HepG2 (cell line): ENCODE results near the gene C10orf67. TPM values are rescaled to one million over a fixed set of nuclear protein-coding genes. Genes with fewer than 3 reads are reported as not detected.

ENCODE experiments used
- CC2D1A ChIP-seq: sonication (generic); formaldehyde crosslinking; IDR thresholded peaks from 2 replicates; pipeline ENCODE4 v1.8.1; 2023; ENCODE audit warnings: mild to moderate bottlenecking, missing genetic modification reagents
- FOXJ3 ChIP-seq: sonication (generic); formaldehyde crosslinking; IDR thresholded peaks from 2 replicates; pipeline ENCODE4 v1.4.0; 2020; ENCODE audit warnings: missing genetic modification reagents, mild to moderate bottlenecking, borderline replicate concordance
- FOXK2 ChIP-seq: fragments of 450-650 bp; IDR thresholded peaks from 2 replicates; pipeline ENCODE4 v1.6.1; 2016
- HNF1B ChIP-seq: sonication (generic); formaldehyde crosslinking; IDR thresholded peaks from 2 replicates; pipeline ENCODE4 v1.5.1; 2020; ENCODE audit warnings: mild to moderate bottlenecking, moderate library complexity, missing genetic modification reagents
- HNF4G ChIP-seq, 2 experiments: sonication (generic) in 1 of 2; formaldehyde crosslinking in 1 of 2; IDR thresholded peaks; 2 replicates each; pipeline versions ENCODE4 v1.4.0 to v1.6.1; 2011 to 2020; ENCODE audit warnings: borderline replicate concordance in 2 of 2, low read depth in 2 of 2, mild to moderate bottlenecking in 2 of 2, low read length in 1 of 2, missing genetic modification reagents in 1 of 2, moderate library complexity in 1 of 2
- MAFG ChIP-seq: sonication (generic); formaldehyde crosslinking; IDR thresholded peaks from 2 replicates; pipeline ENCODE4 v1.5.1; 2020; ENCODE audit warnings: mild to moderate bottlenecking, missing genetic modification reagents
- MTF2 ChIP-seq: sonication (generic); formaldehyde crosslinking; IDR thresholded peaks from 2 replicates; pipeline ENCODE4 v1.5.0; 2020; ENCODE audit warnings: missing genetic modification reagents, borderline replicate concordance
- NFIC ChIP-seq: IDR thresholded peaks from 2 replicates; pipeline ENCODE4 v1.6.1; 2012; ENCODE audit warnings: mild to moderate bottlenecking, low read length, inconsistent platforms
- NFRKB ChIP-seq: fragments of 450-650 bp; IDR thresholded peaks from 2 replicates; pipeline ENCODE4 v1.6.1; 2017
- NR2F2 ChIP-seq: IDR thresholded peaks from 2 replicates; pipeline ENCODE4 v1.6.1; 2012; ENCODE audit warnings: low read depth, inconsistent platforms, borderline replicate concordance
- TARDBP ChIP-seq: sonication (generic); formaldehyde crosslinking; IDR thresholded peaks from 2 replicates; pipeline ENCODE4 v1.8.0; 2022; ENCODE audit warnings: mild to moderate bottlenecking, missing genetic modification reagents
- TCF7 ChIP-seq: sonication (generic); IDR thresholded peaks from 2 replicates; pipeline ENCODE4 v1.6.1; 2016; ENCODE audit warnings: antibody characterized with exemption, low read depth
- ZGPAT ChIP-seq: IDR thresholded peaks from 2 replicates; pipeline ENCODE4 v1.6.1; 2016; ENCODE audit warnings: mild to moderate bottlenecking
- ZKSCAN8 ChIP-seq: IDR thresholded peaks from 2 replicates; pipeline ENCODE4 v1.6.1; 2016; ENCODE audit warnings: borderline replicate concordance, missing genetic modification reagents, missing compliant biosample characterization
- ZNF24 ChIP-seq: fragments of 450-650 bp; IDR thresholded peaks from 2 replicates; pipeline ENCODE4 v1.6.1; 2017; ENCODE audit warnings: antibody characterized with exemption, mild to moderate bottlenecking
- ZNF281 ChIP-seq: sonication (generic); formaldehyde crosslinking; IDR thresholded peaks from 2 replicates; pipeline ENCODE4 v1.4.0; 2020; ENCODE audit warnings: missing genetic modification reagents, borderline replicate concordance
- ZNF850 ChIP-seq: sonication (generic); formaldehyde crosslinking; conservative IDR thresholded peaks from 2 replicates; pipeline ENCODE4 v1.9.0; 2021; ENCODE audit warnings: mild to moderate bottlenecking, missing genetic modification reagents
- polyA plus RNA-seq, 8 experiments: library from polyadenylated mRNA; depleted of rRNA in 3 of 8; stranded (reverse) in 7 of 8; unstranded in 1 of 8; fragments of >200 nt; fragmentation: Illumina TruSeq in 4 of 8; extraction: Trizol in 4 of 8; gene quantifications; 2 replicates each; pipeline versions ENCODE4 v1.2.1 to v1.2.3, GENCODE V29; 2011 to 2016; ENCODE audit warnings: low read depth in 4 of 8, missing spikeins in 1 of 8, mixed read lengths in 1 of 8; ENCODE audit not compliant: insufficient read depth in 1 of 8
- total RNA-seq, 5 experiments: library from RNA; depleted of rRNA; stranded (reverse); fragments of >200 nt; fragmentation: Illumina TruSeq; extraction: Trizol; gene quantifications; 2 replicates each; pipeline ENCODE4 v1.2.3, GENCODE V29; 2016; ENCODE audit warnings: low read depth in 1 of 5
- TF ChIP-seq, protein P1 (sequence below): sonication (generic); formaldehyde crosslinking; IDR thresholded peaks from 2 replicates; pipeline ENCODE4 v1.4.0; 2020; ENCODE audit warnings: missing genetic modification reagents, mild to moderate bottlenecking, borderline replicate concordance
- TF ChIP-seq, protein P2 (sequence below): sonication (generic); formaldehyde crosslinking; IDR thresholded peaks from 2 replicates; pipeline ENCODE4 v1.4.0; 2020; ENCODE audit warnings: mild to moderate bottlenecking, missing genetic modification reagents

C10orf67 gene
- total and polyA plus RNA-seq, 2 of the 13 experiments (the other 11 are each of a cell fraction or from before 2014, with no cell fraction given): not detected

GRCh38 chr10:23186697-23187096 lies 157.9 kb downstream of the C10orf67 start (continued):
- TF ChIP-seq, protein P1, sequence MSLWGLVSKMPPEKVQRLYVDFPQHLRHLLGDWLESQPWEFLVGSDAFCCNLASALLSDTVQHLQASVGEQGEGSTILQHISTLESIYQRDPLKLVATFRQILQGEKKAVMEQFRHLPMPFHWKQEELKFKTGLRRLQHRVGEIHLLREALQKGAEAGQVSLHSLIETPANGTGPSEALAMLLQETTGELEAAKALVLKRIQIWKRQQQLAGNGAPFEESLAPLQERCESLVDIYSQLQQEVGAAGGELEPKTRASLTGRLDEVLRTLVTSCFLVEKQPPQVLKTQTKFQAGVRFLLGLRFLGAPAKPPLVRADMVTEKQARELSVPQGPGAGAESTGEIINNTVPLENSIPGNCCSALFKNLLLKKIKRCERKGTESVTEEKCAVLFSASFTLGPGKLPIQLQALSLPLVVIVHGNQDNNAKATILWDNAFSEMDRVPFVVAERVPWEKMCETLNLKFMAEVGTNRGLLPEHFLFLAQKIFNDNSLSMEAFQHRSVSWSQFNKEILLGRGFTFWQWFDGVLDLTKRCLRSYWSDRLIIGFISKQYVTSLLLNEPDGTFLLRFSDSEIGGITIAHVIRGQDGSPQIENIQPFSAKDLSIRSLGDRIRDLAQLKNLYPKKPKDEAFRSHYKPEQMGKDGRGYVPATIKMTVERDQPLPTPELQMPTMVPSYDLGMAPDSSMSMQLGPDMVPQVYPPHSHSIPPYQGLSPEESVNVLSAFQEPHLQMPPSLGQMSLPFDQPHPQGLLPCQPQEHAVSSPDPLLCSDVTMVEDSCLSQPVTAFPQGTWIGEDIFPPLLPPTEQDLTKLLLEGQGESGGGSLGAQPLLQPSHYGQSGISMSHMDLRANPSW (CRISPR knock-in tag): peak; percentile 59; the same call in 1 of the 2 replicates
- no peak for TF ChIP-seq CC2D1A
- peak; percentile 89 for TF ChIP-seq TCF7
- no peak for TF ChIP-seq NFRKB
- peak; percentile 49; the same call in 1 of the 2 replicates for TF ChIP-seq ZNF24
- TF ChIP-seq ZNF850 (CRISPR knock-in tag): no peak
- peak; percentile 27; the same call in 1 of the 2 replicates for TF ChIP-seq ZNF281
- peak; percentile 17; the same call in 1 of the 2 replicates for TF ChIP-seq ZKSCAN8 (CRISPR knock-in tag)
- TF ChIP-seq HNF4G (IDR thresholded peaks at IDR 0.05; ENCODE audit: borderline replicate concordance, low read depth, low read length): peak; percentile 76; the same call in 1 of the 2 replicates
- no peak for TF ChIP-seq HNF4G (CRISPR knock-in tag; IDR thresholded peaks at IDR 0.05; ENCODE audit: borderline replicate concordance, low read depth)
- TF ChIP-seq HNF1B (CRISPR knock-in tag): peak; percentile 70; the same call in 1 of the 2 replicates
- peak; percentile 65 for TF ChIP-seq TARDBP (CRISPR knock-in tag)
- TF ChIP-seq FOXK2: peak; percentile 59; the same call in 1 of the 2 replicates
- TF ChIP-seq FOXJ3 (CRISPR knock-in tag): peak; percentile 84; the same call in 1 of the 2 replicates
- TF ChIP-seq, protein P2, sequence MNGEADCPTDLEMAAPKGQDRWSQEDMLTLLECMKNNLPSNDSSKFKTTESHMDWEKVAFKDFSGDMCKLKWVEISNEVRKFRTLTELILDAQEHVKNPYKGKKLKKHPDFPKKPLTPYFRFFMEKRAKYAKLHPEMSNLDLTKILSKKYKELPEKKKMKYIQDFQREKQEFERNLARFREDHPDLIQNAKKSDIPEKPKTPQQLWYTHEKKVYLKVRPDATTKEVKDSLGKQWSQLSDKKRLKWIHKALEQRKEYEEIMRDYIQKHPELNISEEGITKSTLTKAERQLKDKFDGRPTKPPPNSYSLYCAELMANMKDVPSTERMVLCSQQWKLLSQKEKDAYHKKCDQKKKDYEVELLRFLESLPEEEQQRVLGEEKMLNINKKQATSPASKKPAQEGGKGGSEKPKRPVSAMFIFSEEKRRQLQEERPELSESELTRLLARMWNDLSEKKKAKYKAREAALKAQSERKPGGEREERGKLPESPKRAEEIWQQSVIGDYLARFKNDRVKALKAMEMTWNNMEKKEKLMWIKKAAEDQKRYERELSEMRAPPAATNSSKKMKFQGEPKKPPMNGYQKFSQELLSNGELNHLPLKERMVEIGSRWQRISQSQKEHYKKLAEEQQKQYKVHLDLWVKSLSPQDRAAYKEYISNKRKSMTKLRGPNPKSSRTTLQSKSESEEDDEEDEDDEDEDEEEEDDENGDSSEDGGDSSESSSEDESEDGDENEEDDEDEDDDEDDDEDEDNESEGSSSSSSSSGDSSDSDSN (CRISPR knock-in tag): no peak
- TF ChIP-seq ZGPAT (CRISPR knock-in tag): peak; percentile 79
- TF ChIP-seq NR2F2: 0 out of 2 replicates have a peak, but pooled peaks have one; percentile 30
- peak; percentile 82; the same call in 1 of the 2 replicates for TF ChIP-seq NFIC
- TF ChIP-seq MTF2 (CRISPR knock-in tag): no peak
- no peak for TF ChIP-seq MAFG (CRISPR knock-in tag)
